Measurements from ENCODE around the gene KAT6B. TPM values are rescaled to one million over a fixed set of nuclear protein-coding genes. Genes with fewer than 3 reads are reported as not detected.

KAT6B gene
- total RNA-seq, 1 donor, result 86.4 TPM

DNA sequence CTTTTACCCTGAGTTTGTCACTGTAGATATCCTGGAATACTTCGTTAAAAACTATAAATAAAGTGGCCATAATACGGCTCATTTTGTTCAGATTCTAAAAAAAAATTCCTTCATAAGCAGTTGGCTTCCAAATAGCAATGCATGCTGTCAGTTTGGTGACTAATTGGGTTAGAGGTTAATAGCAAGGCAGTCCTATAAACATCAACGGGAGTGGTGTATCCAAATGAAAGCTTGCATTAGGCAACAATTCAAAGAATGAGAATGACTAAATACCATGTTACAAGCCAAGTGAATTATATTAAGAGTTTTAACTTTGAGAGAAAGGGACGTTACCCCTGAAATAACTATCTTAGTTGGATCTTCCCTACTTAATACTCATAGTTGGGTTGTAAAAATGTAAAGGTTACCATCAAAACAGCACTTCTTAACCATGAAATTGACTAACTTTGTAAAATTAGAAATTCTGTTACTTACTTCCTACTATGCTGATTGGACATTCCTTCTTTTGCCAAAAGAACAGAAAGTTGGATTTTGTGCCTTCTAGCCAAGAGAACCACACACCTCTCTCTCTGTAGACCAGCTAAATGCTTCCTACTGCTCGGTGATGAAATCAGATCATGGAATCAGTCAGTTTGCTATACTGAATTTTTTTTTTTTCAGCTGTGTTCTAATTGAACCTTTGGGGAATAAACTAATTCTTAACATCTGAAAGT lies 98.0 kb downstream of the KAT6B start:
- Histone ChIP-seq H3K27me3 (ENCODE audit: insufficient read depth, low read length) (no peaks in the 10 kb centered on the region), H3K4me3 (ENCODE audit: low read length) (no peak overlapping the region), H3K4me1 (ENCODE audit: insufficient read depth, low read length) (peaks cover 11% of the 10 kb centered on the region), H3K9me3 (ENCODE audit: low read depth, low read length) (no peaks in the 10 kb centered on the region)

DNA sequence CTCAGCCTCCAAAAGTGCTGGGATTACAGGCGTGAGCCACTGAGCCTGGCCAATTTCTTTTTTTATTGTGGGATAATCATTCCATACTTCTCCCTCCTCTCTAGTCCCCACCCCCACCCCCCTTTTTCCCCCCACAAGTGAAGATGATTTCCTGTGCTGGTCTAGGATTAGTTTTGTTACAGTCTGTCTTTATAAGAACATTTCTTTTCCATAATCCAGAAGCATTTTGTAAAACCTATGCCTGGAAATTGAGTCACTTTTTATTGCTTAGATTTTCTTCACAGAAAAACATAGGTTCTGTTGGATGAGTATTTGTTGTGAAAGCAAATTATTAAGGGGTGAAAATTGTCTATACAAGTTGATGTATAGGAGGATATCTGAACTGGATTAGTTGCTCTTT lies 98.9 kb downstream of the KAT6B start:
- Histone ChIP-seq H3K4me3 (ENCODE audit: low read length) (no peak overlapping the region), H3K27me3 (ENCODE audit: insufficient read depth, low read length) (no peaks in the 10 kb centered on the region), H3K9me3 (ENCODE audit: low read depth, low read length) (no peaks in the 10 kb centered on the region), H3K4me1 (ENCODE audit: insufficient read depth, low read length) (peaks cover 11% of the 10 kb centered on the region)

DNA sequence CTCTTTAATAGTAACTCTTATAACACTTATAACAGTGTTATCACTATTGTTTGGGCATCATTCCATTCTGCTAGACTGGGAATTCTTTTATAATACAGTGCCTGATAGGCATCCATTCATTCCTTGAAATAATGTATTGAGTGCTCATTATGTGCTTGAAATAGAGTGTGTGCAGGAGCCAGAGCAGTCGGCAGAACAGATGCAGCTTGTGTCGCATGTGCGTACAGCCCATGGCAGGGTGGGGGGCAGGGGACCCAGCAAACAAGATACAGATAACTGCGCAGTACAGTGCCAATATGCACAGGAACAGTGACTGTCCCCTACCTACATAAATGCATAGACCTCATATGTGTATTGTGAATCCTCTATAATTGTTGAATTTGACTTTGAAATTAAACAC lies 99.3 kb downstream of the KAT6B start:
- H3K4me1 ChIP-seq (ENCODE audit: insufficient read depth, low read length), result peaks cover 11% of the 10 kb centered on the region
- no peaks in the 10 kb centered on the region for H3K9me3 ChIP-seq (ENCODE audit: low read depth, low read length)
- no peaks in the 10 kb centered on the region for H3K27me3 ChIP-seq (ENCODE audit: insufficient read depth, low read length)
- H3K4me3 ChIP-seq (ENCODE audit: low read length), result no peak overlapping the region

DNA sequence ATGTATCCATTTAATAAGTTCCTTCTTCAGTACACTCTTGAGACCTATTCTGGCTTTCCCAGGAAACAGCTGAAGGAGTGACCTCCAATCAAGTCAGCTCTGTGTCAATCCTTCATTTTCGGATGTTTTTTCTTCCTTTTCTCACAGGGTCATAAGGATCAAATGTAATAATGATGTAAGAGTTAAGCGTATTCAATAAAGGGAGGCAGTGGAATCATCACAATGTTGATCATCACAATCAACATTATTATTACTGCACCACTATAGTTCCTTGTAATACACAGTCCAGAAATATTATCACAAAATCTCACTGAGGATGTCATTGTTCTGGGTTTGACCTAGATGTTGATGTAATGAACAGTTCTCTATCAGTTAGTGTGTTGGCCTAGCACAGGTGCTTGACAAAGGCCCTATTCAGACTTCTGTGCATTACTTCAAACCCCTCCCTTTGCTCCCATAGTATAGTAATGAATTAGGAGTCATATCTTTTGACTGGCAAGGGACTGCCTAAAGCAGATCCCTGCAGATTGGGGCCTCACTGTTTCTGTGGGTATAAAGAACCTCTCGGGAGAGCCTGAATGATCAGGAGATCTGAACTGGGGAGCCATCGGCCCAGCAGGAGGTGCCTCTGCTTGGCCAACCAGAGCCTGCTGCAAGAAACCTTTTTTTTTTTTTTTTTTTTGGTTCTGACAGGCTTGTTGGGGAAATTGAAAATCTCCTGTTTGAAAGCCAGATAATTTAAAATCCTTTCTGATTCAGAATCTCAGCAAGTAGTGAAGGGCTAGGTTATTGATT lies 100.6 kb downstream of the KAT6B start:
- Histone ChIP-seq H3K4me1 (ENCODE audit: insufficient read depth, low read length) (peaks cover 11% of the 10 kb centered on the region), H3K9me3 (ENCODE audit: low read depth, low read length) (no peaks in the 10 kb centered on the region), H3K27me3 (ENCODE audit: insufficient read depth, low read length) (no peaks in the 10 kb centered on the region), H3K4me3 (ENCODE audit: low read length) (no peak overlapping the region)

DNA sequence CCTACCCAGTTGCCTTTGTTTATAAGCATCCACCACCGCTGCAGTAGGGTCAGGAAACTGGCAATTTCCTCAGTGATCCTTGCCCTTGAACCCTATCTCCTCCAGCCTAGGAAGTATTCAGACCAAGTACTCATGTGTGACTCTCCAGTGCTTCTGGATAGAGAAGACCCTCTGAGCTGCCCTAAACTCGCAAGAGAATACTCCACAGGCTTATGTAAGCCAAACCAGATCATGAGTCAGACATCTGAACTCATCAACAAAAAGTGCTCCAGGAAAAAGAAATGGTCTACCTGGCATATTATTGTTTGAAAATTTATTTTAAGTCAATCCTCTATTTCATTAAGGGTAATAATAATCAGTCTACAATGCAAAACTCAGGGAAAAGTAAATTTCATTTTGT lies 101.3 kb downstream of the KAT6B start:
- Histone ChIP-seq H3K4me3 (ENCODE audit: low read length) (no peak overlapping the region), H3K4me1 (ENCODE audit: insufficient read depth, low read length) (peaks cover 11% of the 10 kb centered on the region), H3K9me3 (ENCODE audit: low read depth, low read length) (no peaks in the 10 kb centered on the region), H3K27me3 (ENCODE audit: insufficient read depth, low read length) (no peaks in the 10 kb centered on the region)

DNA sequence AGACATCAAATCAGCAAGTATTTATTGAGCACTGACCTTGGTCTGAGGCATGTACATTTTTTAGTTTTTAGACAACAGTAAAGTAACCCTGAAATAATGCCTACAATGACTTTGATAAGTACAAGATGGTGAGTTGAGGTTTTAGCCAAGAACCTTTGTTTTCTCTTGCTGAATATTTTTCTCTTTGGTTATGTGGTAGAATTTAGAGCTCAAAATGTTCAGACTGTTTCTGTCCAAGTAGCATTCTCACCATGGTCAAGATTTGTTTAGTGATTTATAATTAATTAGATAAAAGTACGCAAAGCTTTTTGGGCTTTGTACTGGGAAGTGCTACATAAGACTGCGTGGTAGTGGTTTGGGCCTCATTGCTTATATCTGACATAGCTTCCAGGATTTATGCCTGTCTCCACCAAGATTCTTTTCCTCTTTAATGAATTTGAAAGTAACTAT lies 102.4 kb downstream of the KAT6B start:
- Histone ChIP-seq H3K9me3 (ENCODE audit: low read depth, low read length) (no peaks in the 10 kb centered on the region), H3K27me3 (ENCODE audit: insufficient read depth, low read length) (no peaks in the 10 kb centered on the region), H3K4me1 (ENCODE audit: insufficient read depth, low read length) (peaks cover 3% of the 10 kb centered on the region), H3K4me3 (ENCODE audit: low read length) (no peak overlapping the region)

DNA sequence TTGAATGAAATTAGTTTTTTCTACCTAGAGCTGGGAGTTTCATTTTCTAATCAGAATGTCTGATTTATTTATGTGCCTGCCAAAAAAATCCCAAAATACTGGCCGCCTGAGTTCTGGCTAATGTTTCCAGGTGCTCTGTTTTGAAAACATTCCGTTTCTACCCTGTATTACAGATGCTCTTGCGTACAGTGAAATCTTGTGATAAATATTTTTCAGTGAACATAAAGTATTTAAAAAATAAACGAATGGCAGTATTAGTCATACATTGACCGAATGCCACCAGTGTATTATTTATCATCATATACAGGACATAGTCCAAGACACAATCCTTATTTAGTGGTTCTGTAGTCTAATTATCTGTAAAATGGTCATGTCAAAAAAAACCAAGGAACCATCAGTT lies 102.8 kb downstream of the KAT6B start:
- Histone ChIP-seq H3K9me3 (ENCODE audit: low read depth, low read length) (no peaks in the 10 kb centered on the region), H3K27me3 (ENCODE audit: insufficient read depth, low read length) (no peaks in the 10 kb centered on the region), H3K4me1 (ENCODE audit: insufficient read depth, low read length) (peaks cover 2% of the 10 kb centered on the region), H3K4me3 (ENCODE audit: low read length) (no peak overlapping the region)

DNA sequence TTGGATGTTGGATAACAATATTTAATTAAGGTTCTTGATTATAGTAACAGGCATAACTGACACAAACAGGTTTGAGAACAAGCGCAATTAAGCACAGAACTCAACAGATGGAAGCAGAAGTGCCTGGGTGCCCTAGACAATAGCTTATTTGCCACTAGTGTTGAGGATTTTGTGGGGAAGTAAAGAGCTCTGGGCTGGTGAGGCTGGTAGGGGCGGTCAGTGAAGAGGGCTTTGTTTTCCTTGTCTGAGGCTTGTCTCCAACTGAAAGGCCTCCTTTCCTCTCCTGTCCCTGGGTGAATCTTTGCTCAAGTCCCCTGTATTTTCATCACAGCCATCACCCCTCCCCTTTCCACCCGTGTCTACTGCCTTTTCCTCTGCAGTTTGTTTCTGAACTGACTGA lies 104.6 kb downstream of the KAT6B start:
- no peaks in the 10 kb centered on the region for H3K9me3 ChIP-seq (ENCODE audit: low read depth, low read length)
- peaks cover 4% of the 10 kb centered on the region for H3K4me1 ChIP-seq (ENCODE audit: insufficient read depth, low read length)
- no peak overlapping the region for H3K4me3 ChIP-seq (ENCODE audit: low read length)
- no peaks in the 10 kb centered on the region for H3K27me3 ChIP-seq (ENCODE audit: insufficient read depth, low read length)

DNA sequence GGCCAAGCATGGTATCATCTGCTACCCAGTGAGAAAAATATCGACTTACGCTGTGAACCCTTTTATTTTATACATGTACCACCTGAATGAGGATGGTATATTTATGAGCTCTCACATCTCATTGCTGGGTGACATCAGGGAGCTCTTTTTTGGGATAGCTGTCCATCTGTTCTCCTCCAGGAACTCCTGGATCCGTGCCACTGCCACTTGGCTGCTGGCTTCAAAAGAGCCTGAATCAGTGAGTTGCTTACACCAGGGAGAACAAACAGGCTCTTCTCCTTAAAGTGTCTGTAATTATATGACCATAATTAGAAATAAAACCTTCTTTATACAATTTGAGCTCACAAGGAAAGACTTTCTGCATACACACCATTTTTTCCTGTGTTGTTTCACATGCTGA lies 106.2 kb downstream of the KAT6B start:
- H3K27me3 ChIP-seq (ENCODE audit: insufficient read depth, low read length), result no peaks in the 10 kb centered on the region
- no peaks in the 10 kb centered on the region for H3K9me3 ChIP-seq (ENCODE audit: low read depth, low read length)
- no peak overlapping the region for H3K4me3 ChIP-seq (ENCODE audit: low read length)
- H3K4me1 ChIP-seq (ENCODE audit: insufficient read depth, low read length), result peaks cover 4% of the 10 kb centered on the region

DNA sequence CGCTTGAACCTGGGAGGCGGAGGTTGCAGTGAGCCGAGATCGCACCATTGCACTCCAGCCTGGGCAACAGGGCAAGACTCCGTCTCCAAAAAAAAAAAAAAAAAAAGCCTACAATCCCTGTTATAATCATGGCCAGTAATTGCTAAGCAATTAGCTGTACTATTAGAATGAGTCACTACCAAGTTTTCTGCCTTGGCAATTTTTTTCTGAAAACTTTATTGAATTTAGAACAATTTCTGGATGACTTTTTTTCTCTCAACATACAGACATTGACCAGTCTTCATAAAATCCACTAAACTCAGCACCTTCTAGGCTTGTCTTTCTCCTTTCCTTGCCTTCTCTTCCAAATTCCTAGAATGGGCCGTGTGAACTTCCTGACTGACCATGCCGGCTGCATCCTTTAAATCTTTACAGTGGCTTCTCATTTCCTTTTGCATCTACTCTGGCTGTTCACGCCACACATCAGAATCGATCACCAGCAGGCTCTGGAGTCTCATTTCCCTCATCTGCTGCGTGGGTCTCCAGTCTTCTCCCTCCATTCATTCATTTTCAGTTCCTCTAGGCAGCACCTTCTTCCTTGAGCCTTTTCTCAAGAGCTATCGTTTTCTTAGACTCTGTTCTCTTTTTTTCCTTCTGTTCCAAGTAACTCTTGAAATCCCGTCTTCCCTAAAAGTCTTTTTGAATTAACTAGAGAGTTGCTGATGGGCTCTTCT lies 107.9 kb downstream of the KAT6B start:
- H3K4me3 ChIP-seq (ENCODE audit: low read length), result no peak overlapping the region
- peaks cover 4% of the 10 kb centered on the region for H3K4me1 ChIP-seq (ENCODE audit: insufficient read depth, low read length)
- H3K27me3 ChIP-seq (ENCODE audit: insufficient read depth, low read length), result no peaks in the 10 kb centered on the region
- no peaks in the 10 kb centered on the region for H3K9me3 ChIP-seq (ENCODE audit: low read depth, low read length)

DNA sequence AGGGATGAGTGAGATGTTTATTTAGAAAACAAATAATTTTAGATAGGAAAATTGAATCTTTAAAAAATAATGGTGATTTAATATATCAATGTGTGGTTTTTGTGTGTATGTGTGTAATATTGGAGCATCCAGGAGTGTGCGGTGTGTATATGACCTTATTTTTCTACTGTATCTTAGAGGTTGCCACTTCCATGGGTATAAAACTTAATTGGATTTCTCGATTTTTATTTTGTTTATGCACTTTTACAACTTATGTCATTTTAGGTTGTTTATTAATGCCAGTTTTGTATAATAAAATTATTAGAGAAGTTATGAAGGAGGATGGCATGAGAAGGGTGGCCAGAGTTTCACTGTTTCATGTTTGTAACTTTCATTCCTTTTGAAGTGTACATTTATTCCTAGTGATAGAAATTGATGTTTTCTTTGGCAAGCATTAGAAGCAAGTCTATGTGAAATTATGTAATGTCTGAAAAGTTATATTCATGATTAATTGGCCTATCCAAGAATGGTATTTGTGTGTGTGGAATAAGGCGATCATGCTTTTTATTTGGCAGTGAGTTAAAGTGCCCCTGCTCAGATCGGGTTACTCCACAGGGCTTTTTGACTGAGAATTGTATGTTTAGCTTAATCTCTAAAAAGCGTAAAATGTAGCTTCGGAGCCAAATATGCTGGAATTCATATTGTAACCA lies 110.3 kb downstream of the KAT6B start:
- no peak overlapping the region for H3K4me3 ChIP-seq (ENCODE audit: low read length)
- no peaks in the 10 kb centered on the region for H3K27me3 ChIP-seq (ENCODE audit: insufficient read depth, low read length)

DNA sequence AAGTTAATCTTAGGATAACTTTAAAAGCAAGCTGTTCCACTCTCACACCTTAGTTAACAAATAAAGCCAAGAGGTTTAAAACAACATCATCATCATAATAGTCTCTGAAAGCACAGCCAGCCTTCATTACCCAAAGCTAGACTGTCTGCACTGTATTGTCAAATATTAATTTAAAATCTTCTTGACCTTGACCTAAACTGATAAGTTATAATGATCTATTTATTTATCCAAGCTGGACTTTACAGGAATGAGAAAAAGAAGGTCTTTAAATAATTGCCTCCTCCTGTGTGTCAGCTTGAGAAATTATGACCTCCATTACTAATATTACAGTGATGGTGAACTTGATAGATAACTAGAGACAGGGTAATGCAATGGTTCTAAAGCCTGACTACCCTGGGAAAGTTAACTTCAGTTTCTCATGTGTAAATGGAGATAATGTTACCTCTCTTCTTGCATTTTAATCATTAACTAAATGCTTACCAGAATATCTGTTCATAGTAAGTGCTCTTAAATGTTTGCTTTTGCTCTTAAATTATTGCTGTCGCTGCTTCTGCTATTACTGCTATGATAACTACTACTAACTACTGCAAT lies 111.0 kb downstream of the KAT6B start:
- Histone ChIP-seq H3K4me1 (ENCODE audit: insufficient read depth, low read length) (peaks cover 4% of the 10 kb centered on the region), H3K4me3 (ENCODE audit: low read length) (no peak overlapping the region), H3K27me3 (ENCODE audit: insufficient read depth, low read length) (no peaks in the 10 kb centered on the region), H3K9me3 (ENCODE audit: low read depth, low read length) (no peaks in the 10 kb centered on the region)

More for the DNA sequence above, 110.3 kb downstream of the KAT6B start:
- Histone ChIP-seq H3K9me3 (ENCODE audit: low read depth, low read length) (no peaks in the 10 kb centered on the region), H3K4me1 (ENCODE audit: insufficient read depth, low read length) (peaks cover 4% of the 10 kb centered on the region)

DNA sequence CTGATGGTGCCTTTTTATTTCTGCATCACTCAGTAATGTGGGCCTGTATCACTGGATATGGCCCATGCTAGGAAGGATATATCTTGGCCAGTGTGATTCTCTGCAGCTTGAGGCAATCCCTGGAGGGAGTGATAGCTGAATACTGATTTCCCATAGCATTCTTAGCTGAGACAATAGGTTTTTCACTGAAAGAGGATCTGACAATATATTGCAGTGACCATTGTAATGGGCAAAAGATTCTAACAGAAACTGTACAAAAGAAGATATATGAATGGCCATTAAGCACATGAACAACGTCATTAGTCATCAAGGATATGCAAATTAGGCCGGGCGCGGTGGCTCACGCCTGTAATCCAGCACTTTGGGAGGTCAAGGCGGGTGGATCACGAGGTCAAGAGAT lies 117.8 kb downstream of the KAT6B start:
- Histone ChIP-seq H3K27me3 (ENCODE audit: insufficient read depth, low read length) (no peaks in the 10 kb centered on the region), H3K4me1 (ENCODE audit: insufficient read depth, low read length) (no peaks in the 10 kb centered on the region), H3K4me3 (ENCODE audit: low read length) (no peak overlapping the region), H3K9me3 (ENCODE audit: low read depth, low read length) (no peaks in the 10 kb centered on the region)

DNA sequence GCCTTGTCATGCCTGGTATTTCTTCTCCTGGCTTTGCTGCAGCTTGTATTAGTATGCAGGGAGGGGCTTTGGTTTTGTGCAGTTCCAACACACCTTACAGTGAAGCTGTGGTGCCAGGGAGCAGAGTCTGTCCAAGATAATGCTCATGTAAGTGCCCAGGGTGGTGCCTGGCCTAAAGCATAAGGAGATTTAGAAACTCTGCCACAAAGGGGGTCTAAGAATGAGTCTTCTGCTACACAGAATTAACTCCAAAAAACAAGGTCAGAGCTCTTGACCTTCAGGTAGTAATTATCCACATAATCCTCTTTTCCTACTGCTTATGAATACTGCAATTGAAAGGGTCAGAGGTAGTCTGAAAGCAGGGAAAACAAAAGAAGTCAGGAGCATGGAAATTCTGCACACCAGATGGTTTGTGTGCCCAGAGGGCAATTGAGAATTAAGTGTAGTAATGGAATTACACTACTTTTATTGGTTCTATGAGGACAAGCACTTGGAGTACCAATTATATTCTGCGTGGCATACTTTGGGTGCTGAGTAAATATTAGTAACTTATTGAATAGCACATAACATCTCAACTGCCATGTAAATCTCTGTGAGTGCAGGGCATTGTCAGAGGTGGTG lies 121.5 kb downstream of the KAT6B start:
- no peaks in the 10 kb centered on the region for H3K4me1 ChIP-seq (ENCODE audit: insufficient read depth, low read length)
- no peaks in the 10 kb centered on the region for H3K27me3 ChIP-seq (ENCODE audit: insufficient read depth, low read length)
- no peak overlapping the region for H3K4me3 ChIP-seq (ENCODE audit: low read length)
- H3K9me3 ChIP-seq (ENCODE audit: low read depth, low read length), result no peaks in the 10 kb centered on the region
